NOMO-1 treated with DMSO at 0.1 percent for 48 hours (cell line): ENCODE results near the gene SLC35D3.
"Not testable (repeated sequence)": the region's sequence is repeated elsewhere in the genome, so short reads cannot be mapped to it uniquely, and the experiment has no call there.

ENCODE experiments used
- DNase-seq: peaks from one replicate; lab custom pipeline; 2025; ENCODE audit not compliant: unreplicated experiment; lab: John Stamatoyannopoulos, UW

The SLC35D3 gene

DNA sequence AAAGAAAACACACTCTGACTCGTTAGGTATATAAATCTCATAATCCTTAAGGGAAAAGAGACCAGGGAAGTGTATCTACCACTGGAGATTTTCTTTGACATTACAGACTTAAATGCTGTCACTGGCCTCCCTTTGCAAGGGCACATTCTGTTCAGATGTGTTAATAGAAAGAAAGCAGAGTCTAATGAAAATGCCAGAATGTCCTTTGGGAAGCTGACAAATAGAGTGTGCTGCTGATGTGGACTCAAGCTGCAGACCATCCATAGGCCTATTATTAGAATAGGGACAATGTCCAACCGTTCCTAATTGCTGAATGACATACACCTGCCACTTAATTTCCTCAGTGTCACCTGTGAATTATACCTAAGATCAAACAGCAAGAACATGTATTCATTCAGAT, 41.2 kb downstream of the SLC35D3 start:
- DNase-seq = no peak

DNA sequence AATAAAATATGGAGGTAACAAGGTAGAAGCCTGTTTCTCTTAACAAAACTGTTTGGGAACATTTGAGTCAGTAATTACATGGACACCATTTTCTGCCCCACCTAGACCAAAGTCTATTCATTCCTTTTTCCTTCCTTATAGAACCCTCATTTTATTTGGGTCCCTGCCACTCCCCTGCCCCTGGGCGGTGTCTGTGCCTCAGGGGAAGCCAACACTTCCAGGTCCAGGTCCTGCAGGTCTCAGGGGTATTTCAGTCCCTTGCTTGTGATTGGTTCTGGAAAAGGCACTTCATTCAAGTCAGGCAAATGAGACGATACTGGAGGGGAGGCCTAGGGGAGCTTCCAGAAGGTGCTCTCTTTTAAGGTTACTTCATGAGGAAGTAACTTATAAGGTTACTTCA, 42.3 kb downstream of the SLC35D3 start:
- DNase-seq = peak; percentile 5

DNA sequence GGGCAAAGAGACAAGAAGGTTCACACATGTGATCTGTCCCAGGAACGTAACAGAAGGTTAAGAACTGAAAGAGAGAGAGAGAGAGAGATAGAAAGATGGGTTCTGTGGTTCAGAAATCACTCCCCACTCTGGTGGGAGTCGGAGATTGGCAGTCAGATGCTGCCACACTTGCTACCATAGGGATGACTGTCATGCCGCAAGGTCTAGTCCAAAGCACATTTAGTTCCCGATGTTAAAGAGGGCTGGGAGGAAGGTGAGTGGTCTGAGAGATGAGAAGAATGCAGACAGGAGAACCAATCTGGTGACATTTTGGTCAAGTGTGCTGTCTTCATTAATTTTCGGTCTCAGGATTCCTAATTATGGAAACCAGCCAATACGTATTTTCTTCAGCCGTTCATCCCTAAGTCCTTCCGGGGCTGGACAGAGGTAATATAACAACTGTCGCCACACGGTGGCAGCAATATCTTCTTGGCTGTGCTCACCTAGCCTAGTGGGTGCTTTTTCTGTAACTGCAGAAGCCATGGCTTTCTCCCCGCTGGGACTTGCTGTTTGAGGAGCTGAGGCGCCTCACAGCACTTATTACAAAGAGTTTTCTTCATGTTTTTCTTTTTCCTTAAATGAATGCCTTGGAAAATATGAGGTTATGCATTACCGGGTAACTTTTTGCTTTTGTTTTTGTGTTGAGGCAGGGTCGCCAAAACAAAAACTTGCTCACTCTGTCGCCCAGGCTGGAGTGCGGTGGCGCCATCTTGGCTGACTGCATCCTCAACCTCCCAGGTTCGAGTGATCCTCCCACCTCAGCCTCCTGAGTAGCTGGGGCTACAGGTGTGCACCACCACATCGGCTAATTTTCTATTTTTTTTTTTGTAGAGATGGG, 46.0 kb downstream of the SLC35D3 start:
- peak; percentile 59 for DNase-seq

DNA sequence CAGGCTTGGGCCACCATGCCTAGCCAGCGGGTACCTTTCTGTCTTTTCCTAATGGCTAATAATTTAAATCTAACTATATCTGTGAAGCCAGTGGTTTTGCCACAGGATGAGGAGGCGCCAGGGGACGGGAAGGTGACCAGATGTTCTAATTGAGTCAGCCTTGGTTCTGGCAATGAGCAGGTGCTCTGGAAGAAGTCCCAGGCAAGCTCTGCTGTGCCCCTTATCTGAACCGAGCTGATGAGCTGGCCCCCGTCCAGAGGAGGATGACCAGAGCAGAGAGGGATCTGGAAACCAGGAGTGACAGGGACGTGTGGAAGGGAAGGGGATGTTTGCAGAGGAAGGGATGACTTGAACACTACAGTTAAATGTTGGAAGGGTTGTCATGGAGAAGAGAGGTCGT, 46.7 kb downstream of the SLC35D3 start:
- no peak for DNase-seq

DNA sequence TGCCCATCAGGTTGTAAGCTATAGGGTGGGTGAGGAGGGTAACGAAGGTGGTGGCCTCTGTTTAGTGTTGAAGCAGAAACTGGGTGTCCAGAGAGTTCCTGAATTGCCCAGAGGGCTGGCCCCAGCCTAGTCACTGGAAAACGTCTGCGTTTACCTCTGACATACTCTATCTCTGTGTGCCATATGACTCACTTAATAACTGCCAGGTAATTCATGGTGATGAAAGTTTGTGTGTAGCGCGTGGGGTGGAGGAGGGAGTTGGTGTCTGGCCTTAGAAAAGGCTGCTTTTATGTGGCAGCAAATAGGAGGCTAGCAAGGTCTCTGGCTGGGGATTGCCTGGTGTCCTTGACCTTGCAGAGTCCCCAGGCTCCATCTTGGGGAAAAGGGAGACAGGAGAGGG, 47.3 kb downstream of the SLC35D3 start:
- DNase-seq = no peak

DNA sequence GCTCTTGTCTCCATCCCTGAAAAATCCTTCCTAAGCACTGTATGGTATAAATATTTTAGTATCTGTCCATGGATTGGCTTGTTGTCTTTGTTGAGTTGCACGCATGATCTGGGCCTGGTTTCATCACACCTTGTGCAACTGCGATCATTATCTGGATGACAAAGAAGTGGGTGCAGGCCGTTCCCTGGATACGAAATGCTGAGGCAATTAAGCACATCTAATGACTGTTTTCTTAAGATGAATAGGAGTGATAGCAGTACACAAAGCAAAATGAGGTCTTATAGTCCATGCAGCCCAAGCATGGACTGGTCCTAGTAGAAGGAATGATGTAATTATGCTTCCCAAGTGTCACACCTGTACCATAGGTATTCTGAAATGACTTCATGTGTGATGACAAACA, 47.8 kb downstream of the SLC35D3 start:
- no peak for DNase-seq

DNA sequence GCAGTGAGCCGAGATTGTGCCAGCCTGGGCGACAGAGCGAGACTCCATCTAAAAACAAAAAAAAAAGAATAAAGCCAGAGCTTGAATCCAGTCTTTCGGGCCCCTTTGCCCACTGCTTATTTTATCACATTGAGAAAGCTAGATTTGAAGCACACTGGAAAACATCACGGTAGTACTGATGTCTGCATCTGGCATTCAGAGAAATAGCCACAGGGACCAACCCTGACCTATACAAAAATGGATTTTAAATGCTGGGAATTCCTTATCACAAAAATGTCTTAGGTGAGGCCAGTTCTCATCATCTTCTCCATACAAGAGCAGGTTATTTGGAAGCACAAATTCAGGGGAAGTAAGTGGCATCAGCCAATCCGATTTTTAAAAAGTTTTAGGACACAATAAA, 49.5 kb downstream of the SLC35D3 start:
- no peak for DNase-seq

DNA sequence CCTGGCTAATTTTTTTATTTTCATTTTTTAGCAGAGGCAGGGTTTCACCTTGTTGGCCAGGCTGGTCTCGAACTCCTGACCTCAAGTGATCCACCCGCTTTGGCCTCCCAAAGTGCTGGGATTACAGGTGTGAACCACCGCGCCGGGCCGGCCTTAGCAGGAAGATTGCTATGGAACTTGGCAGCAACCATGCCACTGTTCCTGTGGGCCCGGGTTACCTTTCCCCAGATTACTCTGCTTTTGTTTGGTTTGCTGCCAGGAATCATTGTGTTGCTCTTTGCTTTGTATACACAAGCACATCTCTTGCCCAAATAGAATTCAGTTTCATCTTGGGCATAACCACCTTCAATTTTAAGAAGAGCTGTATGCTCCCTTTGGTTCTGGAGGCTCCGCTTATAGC, 51.7 kb downstream of the SLC35D3 start:
- DNase-seq = not testable (repeated sequence)
